IMR-90 (cell line): Measurements from ENCODE around the gene NOTCH3.

Experiments
- BHLHE40 ChIP-seq: fragments of 150-350 bp; IDR thresholded peaks from 2 replicates; pipeline ENCODE4 v1.6.1; 2016; ENCODE audit warnings: mild to moderate bottlenecking, low read depth, low read length
- CEBPB ChIP-seq: IDR thresholded peaks from 2 replicates; pipeline ENCODE4 v1.6.1; 2012; ENCODE audit warnings: low read depth, low read length, improper control_type of control experiment
- CHD1 ChIP-seq: IDR thresholded peaks from 2 replicates; pipeline ENCODE4 v1.6.1; 2012; ENCODE audit warnings: low read depth, low read length, improper control_type of control experiment
- CTCF ChIP-seq: conservative IDR thresholded peaks from 2 replicates; pipeline ENCODE4 v1.5.1; 2012; ENCODE audit warnings: mild to moderate bottlenecking, low read depth, low read length, improper control_type of control experiment
- MAFK ChIP-seq: IDR thresholded peaks from 2 replicates; pipeline ENCODE4 v1.6.1; 2012; ENCODE audit warnings: low read depth, low read length, improper control_type of control experiment
- MXI1 ChIP-seq: IDR thresholded peaks from 2 replicates; pipeline ENCODE4 v1.6.1; 2012; ENCODE audit warnings: low read depth, mild to moderate bottlenecking, low read length, moderate library complexity, borderline replicate concordance
- POLR2A ChIP-seq: IDR thresholded peaks from 2 replicates; pipeline ENCODE4 v1.6.1; 2012; ENCODE audit warnings: mild to moderate bottlenecking, low read depth, low read length
- RAD21 ChIP-seq: IDR thresholded peaks from 2 replicates; pipeline ENCODE4 v1.6.1; 2012; ENCODE audit warnings: low read length, improper control_type of control experiment
- RCOR1 ChIP-seq: IDR thresholded peaks from 2 replicates; pipeline ENCODE4 v1.6.1; 2012; ENCODE audit warnings: mild to moderate bottlenecking, low read length, improper control_type of control experiment; ENCODE audit not compliant: insufficient replicate concordance
- RFX5 ChIP-seq: IDR thresholded peaks from 2 replicates; pipeline ENCODE4 v1.8.0; 2012; ENCODE audit warnings: low read depth, mild to moderate bottlenecking, low read length, moderate library complexity
- SMC3 ChIP-seq: fragments of 150-350 bp; IDR thresholded peaks from 2 replicates; pipeline ENCODE4 v1.6.1; 2016; ENCODE audit warnings: low read depth, mild to moderate bottlenecking, antibody characterized with exemption, low read length, moderate library complexity
- TF ChIP-seq, protein P1 (sequence below): fragments of 150-350 bp; IDR thresholded peaks from 2 replicates; pipeline ENCODE4 v1.6.1; 2017; ENCODE audit warnings: mild to moderate bottlenecking, antibody characterized with exemption, low read length, low read depth

DNA sequence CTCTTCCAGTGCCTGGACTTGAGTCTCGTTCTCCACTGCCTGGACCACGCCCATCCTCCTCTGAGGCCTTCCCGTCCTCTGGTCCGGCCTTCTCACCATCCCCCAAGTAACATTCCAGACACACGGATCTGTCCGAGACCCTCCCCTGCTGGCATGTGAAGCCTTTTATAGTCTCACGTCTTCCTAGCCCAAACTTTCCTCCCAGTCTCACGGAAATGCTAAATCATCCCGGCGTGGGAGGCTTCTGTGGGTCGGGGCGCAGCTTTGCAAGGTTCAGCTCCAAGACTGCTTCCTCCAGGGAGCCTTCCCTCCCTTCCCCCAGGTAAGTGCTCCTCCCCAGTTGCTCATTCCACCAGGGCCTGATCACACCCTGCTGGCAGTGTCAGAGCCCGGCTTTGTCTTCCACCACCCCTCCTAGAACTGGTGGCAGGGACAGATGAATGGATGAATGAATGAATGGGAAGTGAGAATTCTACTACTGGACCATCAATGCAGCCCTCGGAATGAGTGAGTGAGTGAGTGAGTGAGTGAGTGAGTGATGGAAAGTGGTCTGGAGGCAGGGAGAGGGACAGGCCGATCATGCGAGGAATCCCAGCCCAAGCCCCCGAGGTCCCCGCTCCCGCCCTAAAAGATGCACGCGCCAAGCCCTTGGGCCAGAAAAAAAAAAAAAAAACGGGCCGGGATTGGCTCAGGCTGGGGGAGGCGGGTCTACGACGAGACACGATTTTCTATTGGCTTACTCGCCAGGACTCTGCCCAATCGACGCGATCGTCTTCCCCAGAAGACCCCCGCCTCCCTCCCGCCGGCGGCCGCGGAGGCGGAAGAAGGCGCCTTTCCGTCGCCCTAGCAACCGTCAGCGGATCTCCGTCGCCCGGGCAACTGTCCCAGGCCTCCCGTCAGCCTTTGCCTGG, 22.2 kb upstream of the NOTCH3 start:
- no peak for TF ChIP-seq CTCF
- no peak for TF ChIP-seq RAD21
- no peak for TF ChIP-seq CHD1
- TF ChIP-seq POLR2A = no peak
- no peak for TF ChIP-seq RCOR1
- no peak for TF ChIP-seq SMC3
- TF ChIP-seq CEBPB = no peak
- peak; percentile 18; the same call in 1 of the 2 replicates for TF ChIP-seq BHLHE40
- no peak for TF ChIP-seq MAFK
- TF ChIP-seq RFX5 = no peak
- TF ChIP-seq, protein P1, sequence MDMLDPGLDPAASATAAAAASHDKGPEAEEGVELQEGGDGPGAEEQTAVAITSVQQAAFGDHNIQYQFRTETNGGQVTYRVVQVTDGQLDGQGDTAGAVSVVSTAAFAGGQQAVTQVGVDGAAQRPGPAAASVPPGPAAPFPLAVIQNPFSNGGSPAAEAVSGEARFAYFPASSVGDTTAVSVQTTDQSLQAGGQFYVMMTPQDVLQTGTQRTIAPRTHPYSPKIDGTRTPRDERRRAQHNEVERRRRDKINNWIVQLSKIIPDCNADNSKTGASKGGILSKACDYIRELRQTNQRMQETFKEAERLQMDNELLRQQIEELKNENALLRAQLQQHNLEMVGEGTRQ = no peak
- peak; percentile 94 for TF ChIP-seq MXI1
